Nephron (organoid): Measurements from ENCODE around the gene STAM.
"Not testable (repeated sequence)": the region's sequence is repeated elsewhere in the genome, so short reads cannot be mapped to it uniquely, and the experiment has no call there.

Source experiments
- H3K27ac Mint-ChIP-seq, 3 experiments: 2 replicates each; pipeline ENCODE4 v1.8.0; 2020; ENCODE audit warnings: mixed read lengths in 3 of 3, mild to moderate bottlenecking in 2 of 3, moderate library complexity in 1 of 3
- H3K27me3 Mint-ChIP-seq: 2 replicates; pipeline ENCODE4 v1.8.0; 2021; ENCODE audit warnings: low read depth, mild to moderate bottlenecking, moderate library complexity, mixed read lengths
- H3K36me3 Mint-ChIP-seq: 2 replicates; pipeline ENCODE4 v1.8.0; 2020; ENCODE audit warnings: low read depth, mixed read lengths
- H3K4me1 Mint-ChIP-seq: 2 replicates; pipeline ENCODE4 v1.8.0; 2020; ENCODE audit warnings: mixed read lengths
- H3K4me3 Mint-ChIP-seq, 3 experiments: 2 replicates each; pipeline ENCODE4 v1.8.0; 2020; ENCODE audit warnings: mild to moderate bottlenecking in 3 of 3, mixed read lengths in 3 of 3, moderate library complexity in 2 of 3
- H3K9me3 Mint-ChIP-seq: 2 replicates; pipeline ENCODE4 v1.8.0; 2020; ENCODE audit warnings: mixed read lengths
- CTCF ChIP-seq, 3 experiments: fragments of 200-600 bp; sonication (generic); IDR thresholded peaks; one replicate each; pipeline ENCODE4 v1.5.0; 2021; ENCODE audit warnings: antibody characterized with exemption in 3 of 3; ENCODE audit not compliant: unreplicated experiment in 3 of 3

STAM gene

GRCh38 chr10:17624996-17625395, 19.0 kb upstream of the STAM start:
- H3K27ac Mint-ChIP-seq: no peak overlapping the region
- TF ChIP-seq CTCF (IDR thresholded peaks at IDR 0.05; ENCODE audit: unreplicated experiment in 3 of 3): no peak
- H3K9me3 Mint-ChIP-seq: no peaks in the 10 kb centered on the region
- no peak overlapping the region for H3K4me3 Mint-ChIP-seq
- H3K36me3 Mint-ChIP-seq: no peaks in the 10 kb centered on the region
- H3K4me1 Mint-ChIP-seq: no peaks in the 10 kb centered on the region
- peaks cover 5% of the 10 kb centered on the region for H3K27me3 Mint-ChIP-seq

GRCh38 chr10:17626656-17627055, 17.3 kb upstream of the STAM start:
- Mint-ChIP-seq H3K4me3 (no peak overlapping the region), H3K9me3 (no peaks in the 10 kb centered on the region), H3K27ac (no peak overlapping the region), H3K36me3 (no peaks in the 10 kb centered on the region), H3K4me1 (no peaks in the 10 kb centered on the region), H3K27me3 (peaks cover 5% of the 10 kb centered on the region)
- TF ChIP-seq CTCF (IDR thresholded peaks at IDR 0.05; ENCODE audit: unreplicated experiment in 3 of 3): no peak

- H3K27ac Mint-ChIP-seq, H3K4me3 Mint-ChIP-seq, H3K36me3 Mint-ChIP-seq, H3K9me3 Mint-ChIP-seq, H3K27me3 Mint-ChIP-seq, H3K4me1 Mint-ChIP-seq: not testable (repeated sequence)
Measured at GRCh38 chr10:17632590-17632989, 11.4 kb upstream of the STAM start.

GRCh38 chr10:17633353-17633752, 10.6 kb upstream of the STAM start:
- H3K27me3 Mint-ChIP-seq: no peaks in the 10 kb centered on the region
- no peak overlapping the region for H3K27ac Mint-ChIP-seq
- no peak overlapping the region for H3K4me3 Mint-ChIP-seq
- H3K4me1 Mint-ChIP-seq: no peaks in the 10 kb centered on the region
- TF ChIP-seq CTCF (IDR thresholded peaks at IDR 0.05; ENCODE audit: unreplicated experiment in 3 of 3): no peak
- H3K9me3 Mint-ChIP-seq: peaks cover 4% of the 10 kb centered on the region
- no peaks in the 10 kb centered on the region for H3K36me3 Mint-ChIP-seq

- H3K4me1 Mint-ChIP-seq: no peaks in the 10 kb centered on the region
- H3K36me3 Mint-ChIP-seq: peaks cover 9% of the 10 kb centered on the region
- no peaks in the 10 kb centered on the region for H3K27me3 Mint-ChIP-seq
Measured at GRCh38 chr10:17637869-17638268, 6.1 kb upstream of the STAM start.

GRCh38 chr10:17640331-17640816, 3.6 kb upstream of the STAM start:
- Mint-ChIP-seq H3K27ac (peak overlapping the region in 1 of 3 experiments; percentile 40), H3K27me3 (no peaks in the 10 kb centered on the region), H3K4me3 (peak overlapping the region in 2 of 3 experiments; percentile 54 to 79), H3K4me1 (peaks cover 12% of the 10 kb centered on the region), H3K36me3 (peaks cover 9% of the 10 kb centered on the region), H3K9me3 (peaks cover 12% of the 10 kb centered on the region)
- no peak for TF ChIP-seq CTCF (IDR thresholded peaks at IDR 0.05; ENCODE audit: unreplicated experiment in 3 of 3)

More at GRCh38 chr10:17637869-17638268, 6.1 kb upstream of the STAM start:
- no peak overlapping the region for H3K4me3 Mint-ChIP-seq
- no peak overlapping the region for H3K27ac Mint-ChIP-seq
- peaks cover 12% of the 10 kb centered on the region for H3K9me3 Mint-ChIP-seq
- TF ChIP-seq CTCF (IDR thresholded peaks at IDR 0.05; ENCODE audit: unreplicated experiment in 3 of 3): no peak
